Adrenal gland (tissue), 5 donors: ENCODE measurements around the gene KIAA1549.
"Not testable (repeated sequence)": the region's sequence is repeated elsewhere in the genome, so short reads cannot be mapped to it uniquely, and the experiment has no call there.

ENCODE experiments used
- CTCF ChIP-seq, 6 experiments: fragments of 450-650 bp in 4 of 6; fragments of 200-600 bp in 2 of 6; sonication (generic) in 1 of 6; IDR thresholded peaks; 1 replicate in 5 of 6; 2 replicates in 1 of 6; pipeline versions ENCODE4 v1.5.1 to v1.8.0; 2016 to 2021; ENCODE audit warnings: antibody characterized with exemption in 6 of 6, mild to moderate bottlenecking in 2 of 6, moderate library complexity in 1 of 6
- POLR2A ChIP-seq, 2 donors: fragments of 450-650 bp; IDR thresholded peaks; one replicate each; pipeline ENCODE4 v1.6.1; 2017; ENCODE audit warnings: antibody characterized with exemption in 2 of 2, mild to moderate bottlenecking in 2 of 2, moderate library complexity in 1 of 2
- donor health status: DM: no; HTN: no; CAD: no.

DNA sequence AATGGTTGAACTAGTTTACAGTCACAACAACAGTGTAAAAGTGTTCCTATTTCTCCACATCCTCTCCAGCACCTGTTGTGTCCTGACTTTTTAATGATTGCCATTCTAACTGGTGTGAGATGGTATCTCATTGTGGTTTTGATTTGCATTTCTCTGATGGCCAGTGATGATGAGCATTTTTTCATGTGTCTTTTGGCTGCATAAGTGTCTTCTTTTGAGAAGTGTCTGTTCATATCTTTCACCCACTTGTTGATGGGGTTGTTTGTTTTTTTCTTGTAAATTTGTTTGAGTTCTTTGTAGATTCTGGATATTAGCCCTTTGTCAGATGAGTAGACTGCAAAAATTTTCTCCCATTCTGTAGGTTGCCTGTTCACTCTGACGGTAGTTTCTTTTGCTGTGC is 40.6 kb downstream of the KIAA1549 start:
- not testable (repeated sequence) for TF ChIP-seq CTCF, POLR2A (IDR thresholded peaks at IDR 0.05)
